ENCODE data around the gene ISOC2.
"Not testable (repeated sequence)": the region's sequence is repeated elsewhere in the genome, so short reads cannot be mapped to it uniquely, and the experiment has no call there.

ISOC2 gene

GRCh38 chr19:55452749-55453346 lies 8.6 kb downstream of the ISOC2 start:
- Histone ChIP-seq H3K27me3 (ENCODE audit: low read depth) (peaks cover 19% of the 10 kb centered on the region), H3K4me3 (no peak overlapping the region), H3K36me3 (replicated peaks) (peaks cover 8% of the 10 kb centered on the region; the same call in 1 of the 2 replicates), H3K9me3 (no peaks in the 10 kb centered on the region), H3K4me1 (no peaks in the 10 kb centered on the region; the same call in 1 of the 2 replicates)
- in situ Hi-C loops (cut with MboI; ENCODE audit: low sequenced_read_pairs), result no loop called here
- DNase-seq (ENCODE audit: low spot score in 2 of 2), result peak; percentile 54 to 84

GRCh38 chr19:55451965-55452748 lies 9.3 kb downstream of the ISOC2 start:
- peak in 1 of 2 experiments; percentile 53 for DNase-seq (ENCODE audit: low spot score in 2 of 2)
- peaks cover 8% of the 10 kb centered on the region; the same call in 1 of the 2 replicates for H3K36me3 ChIP-seq (replicated peaks)
- H3K9me3 ChIP-seq, result no peaks in the 10 kb centered on the region
- no peaks in the 10 kb centered on the region for H3K4me1 ChIP-seq
- in situ Hi-C loops (cut with MboI; ENCODE audit: low sequenced_read_pairs), result no loop called here
- H3K4me3 ChIP-seq, result peak overlapping the region; percentile 24; the same call in 1 of the 2 replicates
- peaks cover 21% of the 10 kb centered on the region for H3K27me3 ChIP-seq (ENCODE audit: low read depth)

- H3K4me3 ChIP-seq, result peak overlapping the region; percentile 24
- DNase-seq (ENCODE audit: low spot score in 2 of 2), result peak in 1 of 2 experiments; percentile 45
- no peaks in the 10 kb centered on the region for H3K4me1 ChIP-seq
- in situ Hi-C loops (cut with MboI; ENCODE audit: low sequenced_read_pairs), result no loop called here
- peaks cover 8% of the 10 kb centered on the region; the same call in 1 of the 2 replicates for H3K36me3 ChIP-seq (replicated peaks)
- no peaks in the 10 kb centered on the region for H3K9me3 ChIP-seq
- peaks cover 26% of the 10 kb centered on the region for H3K27me3 ChIP-seq (ENCODE audit: low read depth)
These were observed 10.1 kb downstream of the ISOC2 start for GRCh38 chr19:55451163-55451964.

GRCh38 chr19:55449469-55449868 lies 12.0 kb downstream of the ISOC2 start:
- Histone ChIP-seq H3K9me3 (no peaks in the 10 kb centered on the region), H3K36me3 (replicated peaks) (peaks cover 3% of the 10 kb centered on the region; the same call in 1 of the 2 replicates), H3K27me3 (ENCODE audit: low read depth) (peaks cover 38% of the 10 kb centered on the region), H3K4me1 (no peaks in the 10 kb centered on the region), H3K4me3 (no peak overlapping the region)
- in situ Hi-C loops (cut with MboI; ENCODE audit: low sequenced_read_pairs), result no loop called here
- DNase-seq (ENCODE audit: low spot score in 2 of 2), result no peak

GRCh38 chr19:55448175-55448490 lies 13.3 kb downstream of the ISOC2 start:
- H3K27me3 ChIP-seq (ENCODE audit: low read depth), result peaks cover 50% of the 10 kb centered on the region
- H3K9me3 ChIP-seq; in situ Hi-C loops (cut with MboI; ENCODE audit: low sequenced_read_pairs); H3K4me3 ChIP-seq; DNase-seq (ENCODE audit: low spot score in 2 of 2); H3K4me1 ChIP-seq; H3K36me3 ChIP-seq (replicated peaks): not testable (repeated sequence)

GRCh38 chr19:55447421-55448174 lies 13.8 kb downstream of the ISOC2 start:
- Histone ChIP-seq H3K9me3 (no peaks in the 10 kb centered on the region), H3K36me3 (replicated peaks) (no peaks in the 10 kb centered on the region), H3K27me3 (ENCODE audit: low read depth) (peaks cover 52% of the 10 kb centered on the region), H3K4me1 (no peaks in the 10 kb centered on the region), H3K4me3 (no peak overlapping the region)
- in situ Hi-C loops (cut with MboI; ENCODE audit: low sequenced_read_pairs), result no loop called here
- DNase-seq (ENCODE audit: low spot score in 2 of 2), result peak; percentile 39 to 45

- in situ Hi-C loops (cut with MboI; ENCODE audit: low sequenced_read_pairs), result no loop called here
- no peak overlapping the region for H3K4me3 ChIP-seq
- H3K36me3 ChIP-seq (replicated peaks), result no peaks in the 10 kb centered on the region
- DNase-seq (ENCODE audit: low spot score in 2 of 2), result no peak
- peaks cover 51% of the 10 kb centered on the region for H3K27me3 ChIP-seq (ENCODE audit: low read depth)
- no peaks in the 10 kb centered on the region for H3K9me3 ChIP-seq
- no peaks in the 10 kb centered on the region for H3K4me1 ChIP-seq
These were observed 15.4 kb downstream of the ISOC2 start for GRCh38 chr19:55446060-55446459.

- Histone ChIP-seq H3K4me1 (no peaks in the 10 kb centered on the region), H3K36me3 (replicated peaks) (no peaks in the 10 kb centered on the region), H3K4me3 (no peak overlapping the region), H3K27me3 (ENCODE audit: low read depth) (peaks cover 56% of the 10 kb centered on the region), H3K9me3 (no peaks in the 10 kb centered on the region)
- no peak for DNase-seq (ENCODE audit: low spot score in 2 of 2)
- in situ Hi-C loops (cut with MboI; ENCODE audit: low sequenced_read_pairs), result no loop called here
These were observed 16.8 kb downstream of the ISOC2 start for GRCh38 chr19:55444646-55445045.

- Histone ChIP-seq H3K4me3 (no peak overlapping the region), H3K4me1 (no peaks in the 10 kb centered on the region), H3K9me3 (no peaks in the 10 kb centered on the region), H3K36me3 (replicated peaks) (no peaks in the 10 kb centered on the region), H3K27me3 (ENCODE audit: low read depth) (peaks cover 50% of the 10 kb centered on the region)
- in situ Hi-C loops (cut with MboI; ENCODE audit: low sequenced_read_pairs), result no loop called here
- DNase-seq (ENCODE audit: low spot score in 2 of 2), result no peak
These were observed 17.5 kb downstream of the ISOC2 start for GRCh38 chr19:55443824-55444480.

GRCh38 chr19:55443045-55443823 lies 18.2 kb downstream of the ISOC2 start, which contains the start of gene SHISA7:
SHISA7 (minus strand) TSS chr19:55443300; CDS start chr19:55442863, 437 bp downstream.
- H3K4me1 ChIP-seq, result no peaks in the 10 kb centered on the region
- peaks cover 50% of the 10 kb centered on the region for H3K27me3 ChIP-seq (ENCODE audit: low read depth)

GRCh38 chr19:55442372-55442961 lies 19.0 kb downstream of the ISOC2 start:
- DNase-seq (ENCODE audit: low spot score in 2 of 2), result no peak
- Histone ChIP-seq H3K4me1 (no peaks in the 10 kb centered on the region), H3K36me3 (replicated peaks) (no peaks in the 10 kb centered on the region), H3K4me3 (no peak overlapping the region), H3K9me3 (no peaks in the 10 kb centered on the region), H3K27me3 (ENCODE audit: low read depth) (peaks cover 50% of the 10 kb centered on the region)
- in situ Hi-C loops (cut with MboI; ENCODE audit: low sequenced_read_pairs), result no loop called here

More at GRCh38 chr19:55443045-55443823, 18.2 kb downstream of the ISOC2 start, which contains the start of gene SHISA7:
- Histone ChIP-seq H3K36me3 (replicated peaks) (no peaks in the 10 kb centered on the region), H3K4me3 (no peak within 1 kb of the TSS), H3K9me3 (no peaks in the 10 kb centered on the region)
- in situ Hi-C loops (cut with MboI; ENCODE audit: low sequenced_read_pairs), result no loop called here
- DNase-seq (ENCODE audit: low spot score in 2 of 2), result no peak

- in situ Hi-C loops (cut with MboI; ENCODE audit: low sequenced_read_pairs), result no loop called here
- no peak for DNase-seq (ENCODE audit: low spot score in 2 of 2)
- Histone ChIP-seq H3K4me1 (no peaks in the 10 kb centered on the region), H3K27me3 (ENCODE audit: low read depth) (peaks cover 45% of the 10 kb centered on the region), H3K9me3 (no peaks in the 10 kb centered on the region), H3K36me3 (replicated peaks) (no peaks in the 10 kb centered on the region), H3K4me3 (no peak overlapping the region)
These were observed 19.6 kb downstream of the ISOC2 start for GRCh38 chr19:55441692-55442321.
